Caco-2 (cell line): ENCODE measurements around the gene GRIK4. TPM values are rescaled to one million over a fixed set of nuclear protein-coding genes. Genes with fewer than 3 reads are reported as not detected.

ENCODE experiments used
- BruUV-seq: library from RNA; stranded (reverse); fragments of 400-500 nt; replicated peaks from 2 replicates; lab custom pipeline; 2021; lab: Mats Ljungman, UMichigan
- CTCF ChIA-PET: fragments of 300-600 bp; sonication (Branson Sonifier 250); formaldehyde crosslinking; loops from one replicate; lab custom pipeline; 2022; ENCODE audit warnings: antibody characterized with exemption; lab: Charles Lee
- POLR2A ChIA-PET: fragments of 300-600 bp; sonication (Branson Sonifier 250); formaldehyde crosslinking; loops from one replicate; lab custom pipeline; 2022; ENCODE audit warnings: antibody characterized with exemption; lab: Charles Lee
- DNase-seq, 2 experiments: peaks; one replicate each; pipeline versions ENCODE4 v3.0.0 to v3.0.0-alpha.2; 2020 to 2022
- H3K27me3 ChIP-seq: replicated peaks from 2 replicates; pipeline ENCODE4 v1.6.0; 2011; ENCODE audit warnings: low read length; ENCODE audit not compliant: control insufficient read depth, insufficient read depth
- H3K36me3 ChIP-seq: 2 replicates; pipeline ENCODE4 v1.5.1; 2011; ENCODE audit warnings: low read length; ENCODE audit not compliant: control insufficient read depth, insufficient read depth
- H3K4me1 ChIP-seq: fragments of 250-450 bp; sonication (Bioruptor Pico); 2 replicates; pipeline ENCODE4 v1.5.1; 2020; ENCODE audit warnings: mild to moderate bottlenecking
- H3K4me3 ChIP-seq: 2 replicates; pipeline ENCODE4 v1.5.1; 2011; ENCODE audit warnings: low read depth, mild to moderate bottlenecking, control low read depth, low read length
- H3K9me3 ChIP-seq: fragments of 250-450 bp; sonication (Bioruptor Pico); 2 replicates; pipeline ENCODE4 v1.5.1; 2020; ENCODE audit warnings: mild to moderate bottlenecking, moderate library complexity
- H3K27ac Mint-ChIP-seq: one replicate; pipeline ENCODE4 v1.8.0; 2022; ENCODE audit warnings: mixed read lengths; ENCODE audit not compliant: unreplicated experiment
- H3K27me3 Mint-ChIP-seq: one replicate; pipeline ENCODE4 v1.8.0; 2022; ENCODE audit warnings: mixed read lengths; ENCODE audit not compliant: insufficient read depth, unreplicated experiment
- H3K36me3 Mint-ChIP-seq: one replicate; pipeline ENCODE4 v1.8.0; 2022; ENCODE audit warnings: mild to moderate bottlenecking, mixed read lengths; ENCODE audit not compliant: insufficient read depth, unreplicated experiment
- H3K4me1 Mint-ChIP-seq: one replicate; pipeline ENCODE4 v1.8.0; 2022; ENCODE audit warnings: low read depth, mixed read lengths; ENCODE audit not compliant: unreplicated experiment
- H3K4me3 Mint-ChIP-seq: one replicate; pipeline ENCODE4 v1.8.0; 2022; ENCODE audit warnings: mild to moderate bottlenecking, moderate library complexity, mixed read lengths; ENCODE audit not compliant: unreplicated experiment
- H3K9me3 Mint-ChIP-seq: one replicate; pipeline ENCODE4 v1.8.0; 2022; ENCODE audit warnings: mixed read lengths; ENCODE audit not compliant: unreplicated experiment
- CTCF ChIP-seq, 2 experiments: fragments of 200-600 bp in 1 of 2; IDR thresholded peaks; 1 replicate in 1 of 2; 2 replicates in 1 of 2; pipeline versions ENCODE4 v1.5.1 to v1.8.0; 2011 to 2022; ENCODE audit warnings: antibody characterized with exemption in 1 of 2, control low read depth in 1 of 2, inconsistent platforms in 1 of 2, low read depth in 1 of 2, low read length in 1 of 2, mild to moderate bottlenecking in 1 of 2, moderate library complexity in 1 of 2; ENCODE audit not compliant: insufficient read depth in 1 of 2, severe bottlenecking in 1 of 2, unreplicated experiment in 1 of 2
- intact Hi-C: fragments of 100-400 bp; cut with micrococcal nuclease; formaldehyde crosslinking; loops from one replicate; pipeline ENCODE4 v1.10.0; 2022; ENCODE audit not compliant: unreplicated experiment
- total RNA-seq: library from RNA; stranded (reverse); gene quantifications from 2 replicates; pipeline ENCODE4 v1.2.3, GENCODE V29; 2022

GRIK4 gene
- total RNA-seq, 1 experiment from 2014 or later = 2.0 TPM

- Mint-ChIP-seq H3K36me3 (peaks cover 6% of the 10 kb centered on the region), H3K27ac (no peak overlapping the region), H3K4me1 (no peaks in the 10 kb centered on the region), H3K27me3 (no peaks in the 10 kb centered on the region), H3K9me3 (no peaks in the 10 kb centered on the region), H3K4me3 (no peak overlapping the region)
- peaks cover 1% of the 10 kb centered on the region; the same call in 1 of the 2 replicates for H3K27me3 ChIP-seq
- no peak for TF ChIP-seq CTCF (IDR thresholded peaks at IDR 0.05; ENCODE audit: insufficient read depth in 1 of 2, low read depth in 1 of 2, low read length in 1 of 2, severe bottlenecking in 1 of 2, unreplicated experiment in 1 of 2)
- intact Hi-C loops = no loop called here
- POLR2A ChIA-PET = no interaction called here
- CTCF ChIA-PET = no interaction called here
- H3K4me1 ChIP-seq = no peaks in the 10 kb centered on the region
- H3K9me3 ChIP-seq = no peaks in the 10 kb centered on the region
- no peaks in the 10 kb centered on the region for H3K36me3 ChIP-seq
- no peak overlapping the region for H3K4me3 ChIP-seq
- no peak for DNase-seq
- no TSS peak for BruUV-seq
Measured at GRCh38 chr11:120818097-120818496, 306.5 kb downstream of the GRIK4 start.

GRCh38 chr11:120819003-120819402, 307.5 kb downstream of the GRIK4 start:
- no peak overlapping the region for H3K4me3 Mint-ChIP-seq
- no peak for DNase-seq
- H3K4me1 ChIP-seq = no peaks in the 10 kb centered on the region
- H3K27me3 Mint-ChIP-seq = no peaks in the 10 kb centered on the region
- intact Hi-C loops = no loop called here
- no TSS peak for BruUV-seq
- H3K4me3 ChIP-seq = no peak overlapping the region
- POLR2A ChIA-PET = no interaction called here
- no peak overlapping the region for H3K27ac Mint-ChIP-seq
- no peaks in the 10 kb centered on the region for H3K9me3 ChIP-seq
- TF ChIP-seq CTCF (IDR thresholded peaks at IDR 0.05; ENCODE audit: insufficient read depth in 1 of 2, low read depth in 1 of 2, low read length in 1 of 2, severe bottlenecking in 1 of 2, unreplicated experiment in 1 of 2) = no peak
- CTCF ChIA-PET = no interaction called here
- H3K4me1 Mint-ChIP-seq = no peaks in the 10 kb centered on the region
- no peaks in the 10 kb centered on the region for H3K9me3 Mint-ChIP-seq
- no peaks in the 10 kb centered on the region for H3K36me3 ChIP-seq
- peaks cover 6% of the 10 kb centered on the region for H3K36me3 Mint-ChIP-seq
- H3K27me3 ChIP-seq = peaks cover 1% of the 10 kb centered on the region; the same call in 1 of the 2 replicates

GRCh38 chr11:120819437-120820365, 308.2 kb downstream of the GRIK4 start:
- H3K4me3 Mint-ChIP-seq = no peak overlapping the region
- ChIA-PET POLR2A (no interaction called here), CTCF (no interaction called here)
- Histone ChIP-seq H3K9me3 (no peaks in the 10 kb centered on the region), H3K27me3 (peaks cover 1% of the 10 kb centered on the region; the same call in 1 of the 2 replicates), H3K36me3 (no peaks in the 10 kb centered on the region), H3K4me3 (no peak overlapping the region), H3K4me1 (no peaks in the 10 kb centered on the region)
- no peak overlapping the region for H3K27ac Mint-ChIP-seq
- BruUV-seq = no TSS peak
- no peak for TF ChIP-seq CTCF (IDR thresholded peaks at IDR 0.05; ENCODE audit: insufficient read depth in 1 of 2, low read depth in 1 of 2, low read length in 1 of 2, severe bottlenecking in 1 of 2, unreplicated experiment in 1 of 2)
- DNase-seq = no peak
- intact Hi-C loops = no loop called here
- H3K36me3 Mint-ChIP-seq = peaks cover 6% of the 10 kb centered on the region
- no peaks in the 10 kb centered on the region for H3K4me1 Mint-ChIP-seq
- H3K9me3 Mint-ChIP-seq = no peaks in the 10 kb centered on the region
- no peaks in the 10 kb centered on the region for H3K27me3 Mint-ChIP-seq
